Stimulated activated CD4-positive, alpha-beta T cell treated with anti-CD3 and anti-CD28 coated beads, Interleukin-1b, Interleukin-23, amount 100 ng/mL, for 24 hours (primary cell): ENCODE measurements around the gene OR2AG1.
"Not testable (repeated sequence)": the region's sequence is repeated elsewhere in the genome, so short reads cannot be mapped to it uniquely, and the experiment has no call there.

Experiments
- DNase-seq, 4 experiments: peaks; one replicate each; pipeline ENCODE4 v3.0.0-alpha.2; 2020; ENCODE audit warnings: low read depth in 4 of 4, low spot score in 1 of 4

Gene OR2AG1

GRCh38 chr11:6790546-6790945, 7.7 kb downstream of the OR2AG1 start:
- DNase-seq: no peak

GRCh38 chr11:6794639-6795038, 11.8 kb downstream of the OR2AG1 start:
- no peak for DNase-seq

- no peak for DNase-seq
These were observed 16.6 kb downstream of the OR2AG1 start, which contains the start of gene OR6A2 for GRCh38 chr11:6799402-6799801. Gene OR6A2, minus strand, starts transcription at chr11:6799689. Its CDS starts 3,981 bp downstream, at chr11:6795708.

DNA sequence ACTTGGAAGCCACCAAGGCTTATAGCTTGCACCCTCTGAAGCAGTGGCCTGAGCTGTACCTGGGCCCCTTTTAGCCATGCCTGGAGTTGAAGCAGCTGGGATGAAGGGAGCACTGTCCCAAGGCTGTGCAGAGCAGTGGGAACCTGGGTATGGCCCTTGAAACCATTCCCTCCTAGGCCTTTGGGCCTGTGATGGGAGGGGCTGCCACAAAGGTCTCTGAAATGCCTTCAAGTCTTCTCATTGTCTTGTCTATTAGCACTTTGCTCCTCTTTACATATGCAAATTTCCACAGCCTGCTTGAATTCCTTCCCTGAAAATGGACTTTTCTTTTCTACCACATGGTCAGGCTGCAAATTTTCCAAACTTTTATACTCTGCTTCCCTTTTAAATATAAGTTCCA, 18.3 kb downstream of the OR2AG1 start:
- not testable (repeated sequence) for DNase-seq

DNA sequence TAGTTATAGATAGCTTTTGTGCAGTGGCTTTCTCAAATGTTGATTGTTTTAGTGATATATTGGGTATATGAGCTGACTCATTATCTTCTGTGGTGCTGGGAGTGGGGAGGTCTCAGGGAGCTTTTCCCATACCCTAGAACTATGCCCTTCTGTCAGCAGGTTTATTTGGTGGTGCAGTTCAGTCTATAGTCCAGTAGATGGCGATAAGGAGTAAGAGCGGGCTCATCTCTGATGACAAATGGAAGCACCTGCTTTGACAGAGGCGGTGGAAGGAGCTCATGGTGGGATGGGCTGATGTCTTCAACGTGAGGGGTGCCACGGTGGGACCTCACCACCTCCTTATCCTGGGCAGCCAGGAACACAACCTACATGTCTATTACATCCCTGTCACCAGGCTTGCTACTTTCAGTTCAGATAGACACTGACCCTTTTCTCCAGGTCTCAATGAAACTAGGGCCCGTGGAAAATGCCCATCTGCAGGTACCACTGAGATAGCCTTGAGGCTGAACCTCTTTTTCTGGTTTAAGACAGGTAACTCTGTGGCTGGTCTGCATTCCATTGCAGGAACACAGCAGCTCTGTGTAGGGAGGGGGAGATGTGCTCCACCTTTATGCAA, 29.7 kb downstream of the OR2AG1 start:
- no peak for DNase-seq

GRCh38 chr11:6813656-6814055, 30.8 kb downstream of the OR2AG1 start:
- DNase-seq: no peak

DNA sequence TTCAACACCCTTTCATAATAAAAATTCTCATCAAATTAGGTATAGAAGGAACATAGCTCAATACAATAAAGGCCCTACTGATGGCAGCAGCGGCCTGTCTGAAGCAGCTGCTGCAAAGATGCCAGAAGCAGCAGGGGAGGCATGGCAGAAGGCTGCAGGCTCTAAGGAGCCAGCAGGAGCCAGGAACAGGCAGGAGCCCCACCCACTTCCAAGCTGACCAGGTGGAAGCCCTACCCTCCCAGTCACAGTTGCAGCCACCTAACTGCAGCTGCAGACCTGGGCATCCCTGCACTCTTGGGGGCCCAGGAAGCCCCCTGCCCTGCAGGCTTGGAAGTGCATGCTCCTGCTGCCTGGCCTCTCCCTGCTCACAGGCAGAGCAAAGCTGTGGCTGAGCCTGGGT, 34.9 kb downstream of the OR2AG1 start:
- DNase-seq: no peak

DNA sequence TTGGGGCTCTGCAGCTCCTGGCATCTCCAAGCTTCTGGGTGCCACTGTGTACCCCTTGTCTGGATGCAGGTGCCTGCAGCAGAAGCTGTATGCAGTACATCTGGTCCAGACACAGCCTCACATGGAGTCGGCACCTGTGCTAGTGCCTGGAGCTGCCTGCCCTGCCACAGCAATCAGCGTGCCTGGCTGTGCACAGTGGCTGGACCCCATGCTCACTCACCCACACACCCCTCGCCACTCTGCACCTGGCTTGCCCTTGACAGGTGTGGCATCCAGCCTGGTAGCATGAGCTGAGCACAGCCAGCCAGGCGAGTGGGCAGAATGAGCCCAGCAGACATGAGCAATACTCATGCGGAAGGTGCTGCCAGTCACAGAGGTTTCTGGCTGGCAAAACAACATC, 36.1 kb downstream of the OR2AG1 start:
- DNase-seq: no peak

DNA sequence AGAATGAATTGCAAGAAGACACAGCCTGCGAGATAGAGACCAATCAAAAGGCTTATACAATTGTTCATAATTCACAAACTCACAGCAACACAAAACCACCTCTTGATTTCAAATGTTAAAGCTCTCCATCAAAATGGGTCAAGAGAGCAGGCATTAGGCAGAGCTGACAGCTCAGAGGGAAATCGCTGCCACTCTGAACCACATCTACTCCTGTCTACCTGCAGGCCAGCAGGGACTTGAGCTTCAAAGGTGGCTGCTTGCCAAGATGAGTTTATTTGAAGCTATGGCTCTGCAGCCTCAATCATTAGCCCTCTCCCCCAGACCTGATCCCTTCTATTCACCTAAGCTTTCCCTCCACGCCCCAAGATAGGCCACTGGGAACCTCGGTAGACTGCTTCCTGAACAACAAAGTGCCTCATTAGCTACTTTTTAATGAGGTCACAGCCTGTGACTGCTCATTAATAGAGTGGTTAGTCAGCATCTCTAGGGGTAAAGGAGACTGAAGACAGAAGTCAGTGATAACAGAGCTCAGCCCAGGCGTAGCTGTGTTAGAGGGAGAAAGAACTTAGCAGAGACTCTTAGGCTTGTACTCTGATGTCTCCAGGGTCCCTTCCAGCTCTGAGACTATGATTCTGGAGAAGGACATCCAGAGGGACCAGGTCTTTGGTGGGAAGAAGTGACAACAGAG, 41.5 kb downstream of the OR2AG1 start:
- DNase-seq: no peak

- no peak for DNase-seq
These were observed 42.5 kb downstream of the OR2AG1 start for GRCh38 chr11:6825231-6825744.

- DNase-seq: no peak
These were observed 45.3 kb downstream of the OR2AG1 start for GRCh38 chr11:6828103-6828502.

DNA sequence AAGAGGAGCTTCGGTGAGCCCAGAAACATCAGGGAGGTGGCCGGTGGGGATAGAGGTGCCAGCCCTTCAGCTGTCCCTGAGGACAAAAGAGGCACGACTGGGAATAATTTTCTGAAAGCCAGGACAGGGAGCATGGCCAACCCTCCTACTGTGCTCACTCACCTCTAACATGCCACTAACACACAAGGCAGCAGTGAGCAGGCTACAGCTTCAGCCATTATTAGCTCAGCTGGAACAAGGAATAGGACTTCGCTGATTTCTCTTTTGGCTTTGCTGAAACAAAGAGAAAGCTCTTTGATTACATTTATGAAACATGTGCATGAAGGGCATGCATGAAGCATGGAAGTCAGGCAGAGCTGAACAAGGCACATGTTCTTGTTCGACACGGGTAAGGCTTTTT, 50.5 kb downstream of the OR2AG1 start:
- DNase-seq: no peak

GRCh38 chr11:6834021-6834420, 51.2 kb downstream of the OR2AG1 start:
- DNase-seq: no peak
